Measurements from ENCODE around the gene KRT81. TPM values are rescaled to one million over a fixed set of nuclear protein-coding genes. Genes with fewer than 3 reads are reported as not detected.
A peak's percentile ranks its signal among the peaks of the same experiment; 100 is the strongest.
"Not testable (repeated sequence)": the region's sequence is repeated elsewhere in the genome, so short reads cannot be mapped to it uniquely, and the experiment has no call there.

KRT81 gene
- total RNA-seq, 2 donors from 2014 or later: not detected

DNA sequence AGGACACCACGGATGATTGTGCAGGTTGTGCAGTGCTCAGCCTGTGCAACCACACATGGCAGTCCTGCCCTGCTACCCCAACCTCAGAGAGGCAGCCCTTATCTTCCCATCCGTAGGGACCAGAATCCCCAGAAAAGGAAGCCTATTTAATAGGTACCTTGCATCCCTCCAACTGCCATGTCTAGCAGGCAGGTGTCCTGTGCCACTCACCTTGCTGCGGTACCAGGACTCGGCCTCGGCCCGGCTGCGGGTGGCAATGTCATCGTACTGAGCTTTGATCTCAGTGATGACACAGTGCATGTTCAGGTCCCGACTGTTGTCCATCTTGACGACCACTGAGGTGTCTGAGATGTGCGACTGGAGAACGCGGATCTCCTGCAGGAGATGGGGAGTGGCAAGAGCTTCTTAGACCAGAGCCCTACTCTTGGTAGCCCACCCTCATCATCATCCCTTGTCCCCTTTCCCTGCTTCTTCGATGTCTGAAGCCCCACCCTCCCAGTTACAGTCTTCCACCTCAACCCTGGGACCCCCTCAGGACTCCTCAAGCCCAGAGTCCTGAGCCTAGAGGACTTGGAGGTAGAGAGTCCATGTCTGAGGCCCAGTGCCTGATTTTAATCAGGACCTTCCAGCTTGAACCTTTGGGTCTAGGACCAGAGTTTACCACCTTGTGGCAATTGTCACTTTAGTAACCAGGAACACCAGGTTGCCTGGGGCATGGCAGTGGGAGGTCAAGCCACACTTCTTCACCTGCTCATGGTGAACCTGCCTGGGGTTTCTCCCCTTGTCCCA is 37.7 kb downstream of the KRT81 start:
- Histone ChIP-seq H3K4me1 (ENCODE audit: control insufficient read depth, insufficient read depth, low read length) (no peaks in the 10 kb centered on the region), H3K9ac (ENCODE audit: extremely low read depth, low read length, poor library complexity, severe bottlenecking) (no peak overlapping the region), H3K4me3 (ENCODE audit: low read length) (no peak overlapping the region), H3K36me3 (ENCODE audit: control insufficient read depth, insufficient read depth, low read length) (no peaks in the 10 kb centered on the region), H3K27me3 (ENCODE audit: control insufficient read depth, insufficient read depth, low read length, poor library complexity, severe bottlenecking) (peaks cover 86% of the 10 kb centered on the region), H3K27ac (ENCODE audit: low read depth, low read length) (no peak overlapping the region), H3K9me3 (ENCODE audit: control insufficient read depth, low read length) (no peaks in the 10 kb centered on the region)
- peaks cover 84% of the 10 kb centered on the region for H3K27me3 Mint-ChIP-seq (ENCODE audit: insufficient read depth)
- H3K4me3 Mint-ChIP-seq: no peak overlapping the region
- TF ChIP-seq, protein P1, sequence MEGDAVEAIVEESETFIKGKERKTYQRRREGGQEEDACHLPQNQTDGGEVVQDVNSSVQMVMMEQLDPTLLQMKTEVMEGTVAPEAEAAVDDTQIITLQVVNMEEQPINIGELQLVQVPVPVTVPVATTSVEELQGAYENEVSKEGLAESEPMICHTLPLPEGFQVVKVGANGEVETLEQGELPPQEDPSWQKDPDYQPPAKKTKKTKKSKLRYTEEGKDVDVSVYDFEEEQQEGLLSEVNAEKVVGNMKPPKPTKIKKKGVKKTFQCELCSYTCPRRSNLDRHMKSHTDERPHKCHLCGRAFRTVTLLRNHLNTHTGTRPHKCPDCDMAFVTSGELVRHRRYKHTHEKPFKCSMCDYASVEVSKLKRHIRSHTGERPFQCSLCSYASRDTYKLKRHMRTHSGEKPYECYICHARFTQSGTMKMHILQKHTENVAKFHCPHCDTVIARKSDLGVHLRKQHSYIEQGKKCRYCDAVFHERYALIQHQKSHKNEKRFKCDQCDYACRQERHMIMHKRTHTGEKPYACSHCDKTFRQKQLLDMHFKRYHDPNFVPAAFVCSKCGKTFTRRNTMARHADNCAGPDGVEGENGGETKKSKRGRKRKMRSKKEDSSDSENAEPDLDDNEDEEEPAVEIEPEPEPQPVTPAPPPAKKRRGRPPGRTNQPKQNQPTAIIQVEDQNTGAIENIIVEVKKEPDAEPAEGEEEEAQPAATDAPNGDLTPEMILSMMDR (conservative IDR thresholded peaks at IDR 0.05): no peak
- no peak for DNase-seq
- H3K4me1 Mint-ChIP-seq: peaks cover 5% of the 10 kb centered on the region
- no peaks in the 10 kb centered on the region for H3K9me3 Mint-ChIP-seq
- no peaks in the 10 kb centered on the region for H3K36me3 Mint-ChIP-seq (ENCODE audit: low read depth)
- H3K27ac Mint-ChIP-seq: no peak overlapping the region
- 94% methylated on average over 9 to 14 of the region's 14 CpGs for WGBS, 2 experiments (ENCODE audit: insufficient coverage in 1 of 2, insufficient read length in 1 of 2)

DNA sequence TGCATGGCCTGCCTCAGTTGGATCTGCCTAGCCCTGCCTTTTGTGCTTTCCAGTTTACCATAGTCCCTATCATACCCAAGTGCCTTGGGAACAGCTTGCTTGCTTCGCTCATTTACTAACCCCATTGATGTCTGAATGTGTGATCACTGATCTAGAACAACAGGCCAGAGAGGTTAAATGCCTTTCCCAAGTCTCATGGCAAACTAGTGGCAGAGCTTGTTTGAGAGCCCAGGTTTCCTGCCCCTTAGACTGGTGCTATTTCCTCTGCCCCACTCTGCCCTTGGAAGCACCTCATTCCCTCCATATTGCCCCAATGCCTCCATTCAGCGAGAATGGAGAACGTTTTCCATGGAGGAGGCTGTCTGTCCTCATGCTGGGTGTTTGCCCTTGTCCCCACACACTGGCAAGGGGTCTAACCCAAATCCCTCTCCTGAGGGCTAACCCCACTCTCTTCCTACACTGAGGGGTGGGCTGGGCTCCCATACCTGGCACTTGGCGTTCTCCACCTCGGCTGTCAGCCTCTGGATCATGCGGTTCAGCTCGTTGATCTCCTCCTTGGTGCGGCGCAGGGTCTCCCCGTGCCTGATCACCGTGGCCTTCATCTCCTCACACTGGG is 38.5 kb downstream of the KRT81 start:
- no peaks in the 10 kb centered on the region for H3K9me3 ChIP-seq (ENCODE audit: control insufficient read depth, low read length)
- no peaks in the 10 kb centered on the region for H3K4me1 ChIP-seq (ENCODE audit: control insufficient read depth, insufficient read depth, low read length)
- TF ChIP-seq, protein P1 (conservative IDR thresholded peaks at IDR 0.05): no peak
- Mint-ChIP-seq H3K9me3 (no peaks in the 10 kb centered on the region), H3K4me1 (peaks cover 6% of the 10 kb centered on the region), H3K4me3 (no peak overlapping the region), H3K27ac (no peak overlapping the region), H3K36me3 (ENCODE audit: low read depth) (no peaks in the 10 kb centered on the region), H3K27me3 (ENCODE audit: insufficient read depth) (peaks cover 83% of the 10 kb centered on the region)
- H3K27me3 ChIP-seq (ENCODE audit: control insufficient read depth, insufficient read depth, low read length, poor library complexity, severe bottlenecking): peaks cover 80% of the 10 kb centered on the region
- H3K27ac ChIP-seq (ENCODE audit: low read depth, low read length): no peak overlapping the region
- no peak overlapping the region for H3K4me3 ChIP-seq (ENCODE audit: low read length)
- DNase-seq: no peak
- 92 to 97% methylated on average over 5 to 11 of the region's 11 CpGs for WGBS, 2 experiments (ENCODE audit: insufficient coverage in 1 of 2, insufficient read length in 1 of 2)
- H3K36me3 ChIP-seq (ENCODE audit: control insufficient read depth, insufficient read depth, low read length): no peaks in the 10 kb centered on the region
- H3K9ac ChIP-seq (ENCODE audit: extremely low read depth, low read length, poor library complexity, severe bottlenecking): no peak overlapping the region

DNA sequence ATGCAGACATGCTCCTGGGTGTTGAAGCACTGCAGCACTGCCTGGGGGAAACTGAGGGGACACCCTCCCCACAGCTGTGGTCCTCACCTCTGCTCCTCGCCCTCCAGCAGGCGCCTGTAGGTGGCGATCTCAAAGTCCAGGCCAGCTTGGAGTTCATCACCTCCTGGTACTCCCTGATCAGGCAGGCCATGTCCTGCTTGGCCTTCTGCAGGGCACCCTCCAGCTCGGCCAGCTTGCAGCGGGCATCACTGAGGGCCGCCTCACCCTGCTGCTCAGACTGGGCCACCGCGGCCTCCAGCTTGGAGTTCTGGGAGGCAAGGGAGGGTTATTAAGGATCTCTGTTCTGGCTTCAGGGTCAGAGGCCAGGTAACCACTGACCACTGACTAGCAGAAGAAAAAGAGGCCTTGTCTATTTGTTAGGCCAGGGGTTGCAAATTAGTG is 39.1 kb downstream of the KRT81 start:
- H3K27ac Mint-ChIP-seq; H3K9me3 Mint-ChIP-seq; H3K27ac ChIP-seq (ENCODE audit: low read depth, low read length); H3K9ac ChIP-seq (ENCODE audit: extremely low read depth, low read length, poor library complexity, severe bottlenecking); H3K4me3 Mint-ChIP-seq; H3K4me1 ChIP-seq (ENCODE audit: control insufficient read depth, insufficient read depth, low read length); H3K36me3 Mint-ChIP-seq (ENCODE audit: low read depth); H3K36me3 ChIP-seq (ENCODE audit: control insufficient read depth, insufficient read depth, low read length); H3K9me3 ChIP-seq (ENCODE audit: control insufficient read depth, low read length); H3K4me3 ChIP-seq (ENCODE audit: low read length): not testable (repeated sequence)
- peaks cover 73% of the 10 kb centered on the region for H3K27me3 ChIP-seq (ENCODE audit: control insufficient read depth, insufficient read depth, low read length, poor library complexity, severe bottlenecking)
- TF ChIP-seq, protein P1 (conservative IDR thresholded peaks at IDR 0.05): peak; percentile 77
- 71 to 90% methylated on average over 2 to 8 of the region's 8 CpGs for WGBS, 2 experiments (ENCODE audit: insufficient coverage in 1 of 2, insufficient read length in 1 of 2)
- H3K27me3 Mint-ChIP-seq (ENCODE audit: insufficient read depth): peaks cover 78% of the 10 kb centered on the region
- peak; percentile 84 for DNase-seq
- peaks cover 12% of the 10 kb centered on the region for H3K4me1 Mint-ChIP-seq
